Mesendoderm (in vitro differentiated cells): Measurements from ENCODE around the gene CCDC54. TPM values are rescaled to one million over a fixed set of nuclear protein-coding genes. Genes with fewer than 3 reads are reported as not detected.
"Not testable (repeated sequence)": the region's sequence is repeated elsewhere in the genome, so short reads cannot be mapped to it uniquely, and the experiment has no call there.

Experiments used
- DNase-seq: peaks from one replicate; pipeline ENCODE4 v3.0.0; 2013
- H2AK5ac ChIP-seq: 2 replicates; pipeline ENCODE4 v1.6.1; 2013; ENCODE audit warnings: low read length, inconsistent platforms
- H2BK120ac ChIP-seq: 2 replicates; pipeline ENCODE4 v1.6.1; 2013; ENCODE audit warnings: low read depth, mild to moderate bottlenecking, low read length, moderate library complexity, mixed read lengths
- H2BK15ac ChIP-seq: replicated peaks from 2 replicates; pipeline ENCODE4 v1.6.1; 2013; ENCODE audit warnings: low read depth, mild to moderate bottlenecking, moderate library complexity
- H2BK5ac ChIP-seq: 2 replicates; pipeline ENCODE4 v1.6.1; 2013; ENCODE audit warnings: low read length, inconsistent platforms
- H3K18ac ChIP-seq: 2 replicates; pipeline ENCODE4 v1.6.1; 2013; ENCODE audit warnings: mild to moderate bottlenecking, low read length, mixed read lengths
- H3K23ac ChIP-seq: one replicate; pipeline ENCODE4 v1.6.1; 2013; ENCODE audit warnings: low read length
- H3K27ac ChIP-seq: 2 replicates; pipeline ENCODE4 v1.5.1; 2013; ENCODE audit warnings: low read depth, mild to moderate bottlenecking, inconsistent platforms, low read length, moderate library complexity
- H3K27me3 ChIP-seq: 2 replicates; pipeline ENCODE4 v1.6.1; 2013; ENCODE audit warnings: low read length, control low read depth, mild to moderate bottlenecking, inconsistent platforms; ENCODE audit not compliant: insufficient read depth, poor library complexity
- H3K36me3 ChIP-seq: 2 replicates; pipeline ENCODE4 v1.6.1; 2013; ENCODE audit warnings: low read length, inconsistent platforms; ENCODE audit not compliant: control insufficient read depth, insufficient read depth
- H3K4ac ChIP-seq: one replicate; pipeline ENCODE4 v1.6.1; 2013; ENCODE audit warnings: low read depth, mild to moderate bottlenecking, low read length, moderate library complexity
- H3K4me1 ChIP-seq: 2 replicates; pipeline ENCODE4 v1.6.1; 2013; ENCODE audit warnings: low read depth, low read length, inconsistent platforms; ENCODE audit not compliant: control insufficient read depth
- H3K4me2 ChIP-seq: 2 replicates; pipeline ENCODE4 v1.6.1; 2013; ENCODE audit warnings: low read length
- H3K4me3 ChIP-seq: 2 replicates; pipeline ENCODE4 v1.5.1; 2013; ENCODE audit warnings: mild to moderate bottlenecking, low read length
- H3K56ac ChIP-seq: one replicate; pipeline ENCODE4 v1.6.1; 2013; ENCODE audit warnings: low read length
- H3K79me1 ChIP-seq: 2 replicates; pipeline ENCODE4 v1.6.1; 2013; ENCODE audit warnings: low read length, inconsistent platforms
- H3K79me2 ChIP-seq: 2 replicates; pipeline ENCODE4 v1.6.1; 2013; ENCODE audit warnings: mild to moderate bottlenecking, low read length; ENCODE audit not compliant: control insufficient read depth, insufficient read depth
- H3K9ac ChIP-seq: 2 replicates; pipeline ENCODE4 v1.6.1; 2013; ENCODE audit warnings: low read length, inconsistent platforms
- H4K5ac ChIP-seq: one replicate; pipeline ENCODE4 v1.6.1; 2013; ENCODE audit warnings: low read length
- H4K8ac ChIP-seq: one replicate; pipeline ENCODE4 v1.6.1; 2013; ENCODE audit warnings: low read depth, mild to moderate bottlenecking, control low read depth, low read length, moderate library complexity
- WGBS: extraction: QIAGEN DNeasy Blood & Tissue Kit; methylation state at CpG from one replicate; pipeline ENCODE4 v1.1.7; 2013; ENCODE audit warnings: low lambda C conversion rate, missing lambda C conversion rate; ENCODE audit not compliant: insufficient coverage; ENCODE audit errors: extremely low coverage; 5-methylcytosine and 5-hydroxymethylcytosine counted together
- polyA plus RNA-seq, 2 experiments: library from polyadenylated mRNA; stranded (reverse); fragments of 200-250 nt; gene quantifications; one replicate each; pipeline ENCODE4 v1.2.3, GENCODE V29; 2013

The CCDC54 gene
- not detected for polyA plus RNA-seq (2013, experiment 1 of 2)
- polyA plus RNA-seq (2013, experiment 2 of 2): not detected

DNA sequence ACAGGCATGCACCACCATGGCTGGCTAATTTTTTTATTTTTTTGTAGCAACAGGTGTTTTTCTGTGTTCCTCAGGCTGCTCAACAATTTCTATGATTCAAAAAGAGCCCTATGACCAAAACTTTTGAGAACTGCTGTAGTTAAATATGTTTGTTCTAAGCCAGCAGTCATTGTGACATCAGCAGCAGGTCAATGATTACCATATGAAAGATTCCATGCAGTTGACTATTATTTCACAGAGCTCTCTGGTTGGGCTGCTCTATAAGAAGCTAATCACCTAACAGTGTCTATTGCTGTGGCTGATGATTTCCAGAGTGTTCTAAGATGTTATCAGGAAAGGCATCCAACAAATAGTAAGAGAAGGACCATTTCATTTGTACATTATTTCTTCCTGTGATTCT, at the start of gene CCDC54:
TSS of gene CCDC54 (plus strand) at position 289 of the 400 bp plus-strand sequence. CDS start 149 bp downstream, outside the sequence.
- no peak within 1 kb of the TSS for H3K27ac ChIP-seq
- no peak within 1 kb of the TSS for H2BK120ac ChIP-seq
- no peak within 1 kb of the TSS for H4K8ac ChIP-seq
- peaks cover 5% of the 10 kb centered on the region for H3K4me1 ChIP-seq
- H4K5ac ChIP-seq: no peak within 1 kb of the TSS
- no peaks in the 10 kb centered on the region for H3K27me3 ChIP-seq
- no peak for DNase-seq
- H2BK5ac ChIP-seq: no peak within 1 kb of the TSS
- H3K4me2 ChIP-seq: no peak within 1 kb of the TSS
- H3K18ac ChIP-seq: no peak within 1 kb of the TSS
- H3K4ac ChIP-seq: no peak within 1 kb of the TSS
- H2BK15ac ChIP-seq: no peak within 1 kb of the TSS
- no peaks in the 10 kb centered on the region for H3K79me2 ChIP-seq
- no peak within 1 kb of the TSS for H3K4me3 ChIP-seq
- H3K23ac ChIP-seq: no peak within 1 kb of the TSS
- H2AK5ac ChIP-seq: no peak within 1 kb of the TSS
- H3K79me1 ChIP-seq: no peaks in the 10 kb centered on the region
- H3K56ac ChIP-seq: no peak within 1 kb of the TSS
- H3K9ac ChIP-seq: no peak within 1 kb of the TSS
- no peaks in the 10 kb centered on the region for H3K36me3 ChIP-seq

- Histone ChIP-seq H2AK5ac (no peak overlapping the region), H3K4ac (no peak overlapping the region), H3K56ac (no peak overlapping the region), H3K79me1 (no peaks in the 10 kb centered on the region), H3K18ac (no peak overlapping the region), H3K27me3 (no peaks in the 10 kb centered on the region), H4K5ac (no peak overlapping the region), H2BK15ac (no peak overlapping the region), H3K36me3 (no peaks in the 10 kb centered on the region), H3K4me1 (no peaks in the 10 kb centered on the region), H3K23ac (no peak overlapping the region), H2BK120ac (no peak overlapping the region), H3K27ac (no peak overlapping the region), H4K8ac (no peak overlapping the region), H3K79me2 (no peaks in the 10 kb centered on the region), H3K4me2 (no peak overlapping the region), H3K9ac (no peak overlapping the region), H3K4me3 (no peak overlapping the region), H2BK5ac (no peak overlapping the region)
- no CpG with 5 or more reads among the region's 2 CpGs for WGBS
- no peak for DNase-seq
Observed at GRCh38 chr3:107328069-107328468, 49.2 kb upstream of the CCDC54 start.

DNA sequence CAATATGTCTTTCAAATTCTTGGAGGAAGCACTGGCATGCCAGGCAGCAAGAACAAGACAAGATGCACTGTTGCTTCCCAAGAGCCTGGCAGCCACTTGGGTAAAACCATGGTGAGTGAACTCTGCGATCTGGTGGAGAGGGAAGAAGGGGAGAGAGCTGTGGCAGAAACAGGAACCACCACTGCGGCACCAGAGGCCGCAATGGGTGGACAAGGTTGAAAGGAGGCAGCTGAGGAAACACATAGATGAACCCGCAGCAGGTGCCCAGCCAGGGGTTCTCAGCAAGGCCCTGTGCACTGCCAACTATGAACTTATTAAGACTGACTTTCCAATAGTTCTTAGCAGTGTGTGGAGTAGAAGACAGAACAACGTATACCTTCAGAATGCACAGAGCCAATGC, 48.2 kb upstream of the CCDC54 start:
- Histone ChIP-seq H3K56ac (no peak overlapping the region), H3K27ac (no peak overlapping the region), H3K18ac (no peak overlapping the region), H3K23ac (no peak overlapping the region), H4K8ac (no peak overlapping the region), H3K36me3 (no peaks in the 10 kb centered on the region), H3K79me1 (no peaks in the 10 kb centered on the region), H3K4me3 (no peak overlapping the region), H2BK5ac (no peak overlapping the region), H3K4me2 (no peak overlapping the region), H2BK120ac (no peak overlapping the region), H2AK5ac (no peak overlapping the region), H2BK15ac (no peak overlapping the region), H3K4me1 (no peaks in the 10 kb centered on the region), H4K5ac (no peak overlapping the region), H3K4ac (no peak overlapping the region), H3K79me2 (no peaks in the 10 kb centered on the region), H3K9ac (no peak overlapping the region), H3K27me3 (no peaks in the 10 kb centered on the region)
- DNase-seq: no peak
- no CpG with 5 or more reads among the region's 5 CpGs for WGBS

DNA sequence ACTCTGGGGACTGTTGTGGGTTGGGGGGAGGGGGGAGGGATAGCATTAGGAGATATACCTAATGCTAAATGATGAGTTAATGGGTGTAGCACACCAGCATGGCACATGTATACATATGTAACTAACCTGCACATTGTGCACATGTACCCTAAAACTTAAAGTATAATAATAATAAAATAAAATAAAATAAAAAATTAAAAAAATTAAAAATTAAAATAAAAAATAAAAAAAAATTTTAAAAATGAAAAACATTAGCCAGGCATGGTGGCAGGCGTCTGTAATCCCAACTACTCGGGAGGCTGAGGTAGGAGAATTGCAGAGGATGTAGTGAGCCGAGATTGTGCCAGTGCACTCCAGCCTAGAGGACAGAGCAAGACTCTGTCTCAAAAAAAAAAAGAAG, 37.5 kb upstream of the CCDC54 start:
- H4K5ac ChIP-seq, H2AK5ac ChIP-seq, H3K79me1 ChIP-seq, H3K79me2 ChIP-seq, H3K56ac ChIP-seq, H3K23ac ChIP-seq, H3K9ac ChIP-seq, H2BK120ac ChIP-seq, DNase-seq, H2BK15ac ChIP-seq, H3K36me3 ChIP-seq, H3K27me3 ChIP-seq, H3K4ac ChIP-seq, H4K8ac ChIP-seq, H3K27ac ChIP-seq, H3K4me3 ChIP-seq, H3K4me1 ChIP-seq, H2BK5ac ChIP-seq, H3K4me2 ChIP-seq, H3K18ac ChIP-seq: not testable (repeated sequence)
- no CpG with 5 or more reads among the region's 3 CpGs for WGBS

- H2BK120ac ChIP-seq: no peak overlapping the region
- no peak overlapping the region for H3K23ac ChIP-seq
- no peak overlapping the region for H4K5ac ChIP-seq
- H3K27ac ChIP-seq: no peak overlapping the region
- no peak for DNase-seq
- no peak overlapping the region for H2BK5ac ChIP-seq
- H3K4ac ChIP-seq: no peak overlapping the region
- no peak overlapping the region for H2BK15ac ChIP-seq
- H4K8ac ChIP-seq: no peak overlapping the region
- no peaks in the 10 kb centered on the region for H3K36me3 ChIP-seq
- no peaks in the 10 kb centered on the region for H3K79me2 ChIP-seq
- no peak overlapping the region for H3K4me2 ChIP-seq
- no peak overlapping the region for H3K56ac ChIP-seq
- no peak overlapping the region for H2AK5ac ChIP-seq
- H3K79me1 ChIP-seq: no peaks in the 10 kb centered on the region
- no peak overlapping the region for H3K9ac ChIP-seq
- no peak overlapping the region for H3K4me3 ChIP-seq
- no peak overlapping the region for H3K18ac ChIP-seq
- H3K4me1 ChIP-seq: no peaks in the 10 kb centered on the region
- no peaks in the 10 kb centered on the region for H3K27me3 ChIP-seq
Observed at GRCh38 chr3:107344722-107345121, 32.5 kb upstream of the CCDC54 start.

GRCh38 chr3:107345822-107346405, 31.3 kb upstream of the CCDC54 start:
- WGBS: no CpG with 5 or more reads among the region's 4 CpGs
- no peaks in the 10 kb centered on the region for H3K79me1 ChIP-seq

More at GRCh38 chr3:107345822-107346405, 31.3 kb upstream of the CCDC54 start:
- Histone ChIP-seq H3K79me2 (no peaks in the 10 kb centered on the region), H3K18ac (no peak overlapping the region), H3K4me1 (no peaks in the 10 kb centered on the region), H3K9ac (no peak overlapping the region), H3K4me2 (no peak overlapping the region), H4K5ac (no peak overlapping the region), H3K56ac (no peak overlapping the region), H3K23ac (no peak overlapping the region), H3K36me3 (no peaks in the 10 kb centered on the region), H2AK5ac (no peak overlapping the region), H2BK120ac (no peak overlapping the region), H3K27me3 (no peaks in the 10 kb centered on the region), H2BK5ac (no peak overlapping the region), H4K8ac (no peak overlapping the region), H3K4me3 (no peak overlapping the region), H2BK15ac (no peak overlapping the region), H3K27ac (no peak overlapping the region), H3K4ac (no peak overlapping the region)
- no peak for DNase-seq
